CD4-positive, alpha-beta T cell treated with Interleukin-2 at 100 ng/mL for 4 hours (primary cell): ENCODE measurements around the gene ZNF227.
"Not testable (repeated sequence)": the region's sequence is repeated elsewhere in the genome, so short reads cannot be mapped to it uniquely, and the experiment has no call there.

Experiments
- DNase-seq: peaks from one replicate; pipeline ENCODE4 v3.0.0-alpha.2; 2020; ENCODE audit warnings: low spot score

The ZNF227 gene

DNA sequence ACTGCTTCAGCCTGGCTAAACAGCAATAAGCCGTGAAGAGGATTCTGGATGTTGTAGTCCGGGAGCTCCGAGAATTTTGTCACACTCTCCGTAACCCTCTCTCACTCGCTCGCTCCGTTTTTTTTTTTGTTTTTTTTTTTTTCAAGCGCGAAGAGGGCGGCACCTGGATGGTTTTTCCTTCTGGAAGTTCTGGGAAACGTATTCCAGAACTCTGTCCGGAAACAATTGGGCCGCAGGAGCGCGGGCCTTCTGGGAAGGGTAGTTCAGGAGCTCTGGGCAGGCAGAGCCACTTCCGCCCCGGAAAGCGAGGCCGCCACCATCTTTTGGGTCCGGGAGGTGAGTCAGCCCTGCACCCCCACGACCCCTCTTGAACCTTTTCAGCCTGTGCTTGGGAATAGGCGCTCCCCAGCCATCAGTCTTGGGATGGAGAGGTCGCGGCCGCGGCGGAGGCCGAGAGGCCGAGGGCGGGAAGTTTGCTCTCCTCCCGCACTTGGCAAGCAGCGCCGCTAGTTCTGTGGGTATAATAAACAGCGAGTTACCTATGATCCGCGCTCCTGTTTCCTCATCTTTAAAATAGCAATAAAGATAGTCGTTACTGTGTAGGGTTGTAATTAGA is at the start of gene ZNF227:
TSS of gene ZNF227 (plus strand) at position 283 of the 616 bp plus-strand sequence. CDS start 5,261 bp downstream, outside the sequence.
- peak; percentile 83 for DNase-seq

GRCh38 chr19:44163789-44164188 is 48.5 kb upstream of the ZNF227 start:
- no peak for DNase-seq

GRCh38 chr19:44164327-44164672 is 48.0 kb upstream of the ZNF227 start:
- DNase-seq: no peak

DNA sequence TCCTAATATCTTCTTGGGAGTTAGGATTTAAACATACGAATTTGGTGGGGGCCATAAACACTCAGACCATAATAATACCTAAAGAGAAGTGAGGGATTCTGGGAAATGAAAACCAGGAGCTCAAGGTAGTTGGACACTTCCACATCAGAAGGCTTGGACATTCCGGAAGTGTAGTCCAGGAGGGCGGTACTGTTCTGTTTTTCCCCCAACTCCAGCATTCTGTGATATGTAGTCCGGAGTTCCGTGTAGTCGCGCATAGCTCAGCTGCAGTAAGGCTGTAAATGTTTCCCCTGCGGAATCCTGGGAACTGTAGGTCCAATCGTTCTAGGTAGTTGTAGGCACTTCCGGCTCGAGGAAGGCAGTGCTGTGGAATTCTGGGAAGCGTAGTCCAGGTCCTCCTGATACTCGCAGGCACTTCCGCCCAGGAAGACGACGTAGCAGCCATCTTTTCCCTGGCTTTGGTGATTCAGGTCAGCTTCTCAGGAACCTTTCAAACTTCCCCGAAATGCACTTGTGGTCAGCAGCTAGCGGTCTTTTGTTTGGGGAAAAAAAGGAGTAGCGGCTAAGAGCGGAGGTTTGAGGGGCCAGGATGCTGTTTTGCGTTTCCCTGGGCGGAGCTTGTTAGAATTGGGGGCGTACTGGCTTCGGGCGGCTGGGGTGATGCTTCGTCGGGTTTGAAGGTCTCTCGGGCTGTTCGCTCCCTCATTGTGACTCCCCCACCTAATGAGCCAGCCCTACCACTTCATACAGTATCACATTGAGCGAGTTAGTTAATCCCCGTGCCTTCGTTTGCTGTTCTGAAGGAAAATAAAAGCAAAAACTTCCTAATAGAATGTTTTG is 47.4 kb upstream of the ZNF227 start, which contains the start of gene ZNF226:
TSS of gene ZNF226 (plus strand) at position 428 of the 840 bp plus-strand sequence. CDS start 4,981 bp downstream, outside the sequence.
- DNase-seq: peak; percentile 91

DNA sequence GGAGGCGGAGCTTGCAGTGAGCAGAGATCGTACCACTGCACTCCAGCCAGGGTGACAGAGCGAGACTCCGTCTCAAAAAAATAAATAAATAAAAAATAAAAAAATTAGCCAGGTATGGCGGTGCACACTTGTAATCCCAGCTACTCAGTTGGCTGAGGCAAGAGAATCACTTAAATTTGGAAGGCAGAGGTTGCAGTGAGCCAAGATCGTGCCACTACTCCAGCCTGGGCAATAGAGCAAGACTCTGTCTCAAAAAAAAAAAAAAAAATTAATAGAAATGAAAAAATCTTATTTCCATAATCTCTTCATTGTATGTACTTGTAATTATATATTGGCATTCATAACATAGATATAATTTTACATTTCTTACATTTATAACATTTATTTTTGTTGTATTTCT is 41.7 kb upstream of the ZNF227 start:
- not testable (repeated sequence) for DNase-seq

- no peak for DNase-seq
Observed at GRCh38 chr19:44176590-44176989, 35.7 kb upstream of the ZNF227 start.

- DNase-seq: no peak
Observed at GRCh38 chr19:44180968-44181367, 31.4 kb upstream of the ZNF227 start.

DNA sequence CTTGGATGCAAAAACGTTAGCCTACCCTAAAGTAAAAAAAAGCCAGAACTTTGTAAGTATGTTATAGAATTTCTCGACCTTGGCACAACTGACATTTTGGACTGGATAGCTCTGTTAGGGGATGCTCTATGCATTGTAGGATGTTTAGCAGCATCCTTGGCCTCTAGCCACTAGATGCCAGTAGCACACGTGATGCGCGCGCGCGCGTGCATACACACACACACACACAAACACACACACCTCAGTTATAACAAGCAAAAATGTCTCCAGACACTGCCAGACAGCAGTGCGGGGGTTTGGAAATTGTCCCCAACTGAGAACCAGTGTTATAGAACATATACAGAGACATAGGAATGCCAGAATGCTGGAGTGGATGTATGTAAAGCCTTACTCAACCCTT is 30.2 kb upstream of the ZNF227 start:
- no peak for DNase-seq

GRCh38 chr19:44190020-44190419 is 22.3 kb upstream of the ZNF227 start:
- no peak for DNase-seq

- no peak for DNase-seq
Observed at GRCh38 chr19:44192127-44192526, 20.2 kb upstream of the ZNF227 start.

- no peak for DNase-seq
Observed at GRCh38 chr19:44196772-44197171, 15.6 kb upstream of the ZNF227 start.

- DNase-seq: no peak
Observed at GRCh38 chr19:44202470-44202869, 9.9 kb upstream of the ZNF227 start.

GRCh38 chr19:44202974-44203373 is 9.4 kb upstream of the ZNF227 start:
- no peak for DNase-seq

DNA sequence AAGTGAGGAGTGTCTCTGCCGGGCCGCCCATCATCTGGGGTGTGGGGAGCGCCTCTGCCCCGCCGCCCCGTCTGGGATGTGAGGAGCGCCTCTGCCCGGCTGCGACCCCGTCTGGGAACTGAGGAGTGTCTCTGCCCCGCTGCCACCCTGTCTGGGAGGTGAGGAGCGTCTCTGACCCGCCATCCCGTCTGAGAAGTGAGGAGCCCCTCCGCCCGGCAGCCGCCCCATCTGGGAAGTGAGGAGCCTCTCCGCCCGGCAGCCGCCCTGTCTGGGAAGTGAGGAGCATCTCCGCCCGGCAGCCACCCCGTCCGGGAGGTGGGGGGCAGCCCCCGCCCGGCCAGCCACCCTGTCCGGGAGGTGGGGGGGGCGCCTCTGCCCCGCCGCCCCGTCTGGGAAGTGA is 8.5 kb upstream of the ZNF227 start:
- DNase-seq: not testable (repeated sequence)

GRCh38 chr19:44204772-44205171 is 7.6 kb upstream of the ZNF227 start:
- DNase-seq: no peak

- DNase-seq: peak; percentile 84
Observed at GRCh38 chr19:44207126-44207803, 5.1 kb upstream of the ZNF227 start.

DNA sequence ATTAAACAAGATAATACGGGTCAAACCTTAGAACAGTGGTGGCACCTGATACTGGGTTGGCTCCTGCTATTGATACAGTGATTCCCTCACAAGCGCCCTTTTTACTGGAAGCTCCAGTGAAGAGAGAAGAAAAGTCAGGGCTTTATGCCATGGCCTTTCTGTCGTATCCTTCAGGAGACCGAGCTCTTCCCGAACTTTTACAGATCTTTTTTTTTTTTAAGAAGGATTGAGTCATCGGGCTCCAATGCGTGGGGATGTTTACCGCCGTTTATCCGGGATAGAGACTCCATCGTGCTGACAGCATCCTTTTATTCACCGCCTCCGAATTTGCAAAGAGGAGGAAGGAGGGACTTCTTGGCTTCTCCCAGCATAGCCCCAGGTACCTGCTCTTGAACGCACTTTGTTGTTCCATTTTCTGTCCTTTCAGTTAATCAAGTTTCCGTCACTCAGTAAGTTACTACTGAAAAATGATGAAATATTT is 574 bp downstream of the ZNF227 start:
- DNase-seq: no peak

DNA sequence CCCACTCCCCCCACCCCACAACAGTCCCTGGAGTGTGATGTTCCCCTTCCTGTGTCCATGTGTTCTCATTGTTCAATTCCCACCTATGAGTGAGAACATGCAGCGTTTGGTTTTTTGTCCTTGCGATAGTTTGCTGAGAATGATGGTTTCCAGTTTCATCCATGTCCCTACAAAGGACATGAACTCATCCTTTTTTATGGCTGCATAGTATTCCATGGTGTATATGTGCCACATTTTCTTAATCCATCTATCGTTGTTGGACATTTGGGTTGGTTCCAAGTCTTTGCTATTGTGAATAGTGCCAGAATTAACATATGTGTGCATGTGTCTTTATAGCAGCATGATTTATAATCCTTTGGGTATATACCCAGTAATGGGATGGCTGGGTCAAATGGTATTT is 7.6 kb downstream of the ZNF227 start:
- not testable (repeated sequence) for DNase-seq

DNA sequence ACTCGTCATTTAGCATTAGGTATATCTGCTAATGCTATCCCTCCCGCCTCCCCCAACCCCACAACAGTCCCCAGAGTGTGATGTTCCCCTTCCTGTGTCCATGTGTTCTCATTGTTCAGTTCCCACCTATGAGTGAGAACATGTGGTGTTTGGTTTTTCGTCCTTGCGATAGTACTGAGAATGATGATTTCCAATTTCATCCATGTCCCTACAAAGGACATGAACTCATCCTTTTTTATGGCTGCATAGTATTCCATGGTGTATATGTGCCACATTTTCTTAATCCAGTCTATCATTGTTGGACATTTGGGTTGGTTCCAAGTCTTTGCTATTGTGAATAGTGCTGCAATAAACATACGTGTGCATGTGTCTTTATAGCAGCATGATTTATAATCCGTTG is 8.4 kb downstream of the ZNF227 start:
- DNase-seq: not testable (repeated sequence)

GRCh38 chr19:44221291-44221690 is 9.0 kb downstream of the ZNF227 start:
- not testable (repeated sequence) for DNase-seq

- no peak for DNase-seq
Observed at GRCh38 chr19:44228318-44228717, 16.0 kb downstream of the ZNF227 start.

DNA sequence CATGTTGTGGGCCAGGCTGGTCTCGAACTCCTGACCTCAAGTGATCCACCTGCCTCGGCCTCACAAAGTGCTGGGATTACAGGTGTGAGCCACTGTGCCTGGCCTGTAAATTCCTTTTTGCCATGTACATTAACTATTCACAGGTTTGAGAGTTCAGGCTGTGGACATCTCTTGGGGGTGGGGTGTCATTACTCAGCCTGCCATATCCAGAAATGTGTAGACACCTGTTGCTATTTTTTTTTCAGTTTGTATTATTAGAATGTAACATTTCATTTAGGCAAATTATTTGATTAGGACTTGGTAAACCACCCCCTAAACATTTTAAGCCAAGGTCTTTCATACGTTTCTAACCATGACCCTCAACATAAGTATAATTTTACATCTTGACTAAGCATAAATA is 20.5 kb downstream of the ZNF227 start:
- DNase-seq: no peak

GRCh38 chr19:44236384-44236783 is 24.1 kb downstream of the ZNF227 start:
- DNase-seq: no peak
